PC-9 (cell line): ENCODE measurements around the gene TRPM8.

Experiments
- EZH2 ChIP-seq: fragments of 200-600 bp; sonication (generic); IDR thresholded peaks from 2 replicates; pipeline ENCODE4 v1.8.0; 2017; ENCODE audit warnings: antibody characterized with exemption, low read depth
- TF ChIP-seq, protein P1 (sequence below): fragments of 200-600 bp; sonication (generic); conservative IDR thresholded peaks from 2 replicates; pipeline ENCODE4 v1.6.1; 2017; ENCODE audit warnings: mixed run types, antibody characterized with exemption, mild to moderate bottlenecking, moderate library complexity

DNA sequence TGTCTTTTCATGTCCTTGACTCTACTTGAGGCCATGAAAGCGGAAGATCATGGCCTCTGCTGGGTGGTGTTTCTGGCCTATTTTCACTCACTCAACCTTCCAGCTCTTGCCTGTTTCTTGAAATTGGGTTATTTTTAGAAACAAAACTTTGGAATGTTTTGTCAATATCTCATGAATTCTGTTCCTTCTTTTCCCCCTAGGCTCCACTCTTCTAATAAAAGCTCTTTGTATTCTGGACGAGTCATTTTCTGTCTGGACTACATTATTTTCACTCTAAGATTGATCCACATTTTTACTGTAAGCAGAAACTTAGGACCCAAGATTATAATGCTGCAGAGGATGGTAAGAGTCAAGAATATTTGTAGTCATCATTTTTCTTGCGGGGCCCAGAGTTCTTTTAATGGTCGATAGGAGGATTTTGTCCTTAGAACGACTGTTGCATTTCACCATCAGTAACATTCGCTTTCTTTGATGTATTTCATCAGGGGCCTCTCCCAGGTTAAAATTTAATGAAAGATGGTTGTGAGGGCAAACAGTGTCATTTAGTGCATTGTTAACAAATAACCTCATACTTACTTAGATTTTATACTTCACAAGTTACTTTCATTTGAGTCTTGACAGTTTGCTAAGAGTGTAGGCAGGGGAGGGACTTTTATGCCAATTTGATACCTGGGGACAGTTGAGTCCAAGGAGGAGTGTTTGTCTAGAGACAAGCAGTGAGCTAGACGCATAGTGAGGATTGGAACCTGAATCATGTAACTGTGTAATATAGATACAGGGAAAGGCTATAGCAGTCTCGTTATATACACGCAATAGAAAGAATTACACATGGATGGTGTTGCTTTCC lies 64.6 kb downstream of the TRPM8 start:
- TF ChIP-seq, protein P1, sequence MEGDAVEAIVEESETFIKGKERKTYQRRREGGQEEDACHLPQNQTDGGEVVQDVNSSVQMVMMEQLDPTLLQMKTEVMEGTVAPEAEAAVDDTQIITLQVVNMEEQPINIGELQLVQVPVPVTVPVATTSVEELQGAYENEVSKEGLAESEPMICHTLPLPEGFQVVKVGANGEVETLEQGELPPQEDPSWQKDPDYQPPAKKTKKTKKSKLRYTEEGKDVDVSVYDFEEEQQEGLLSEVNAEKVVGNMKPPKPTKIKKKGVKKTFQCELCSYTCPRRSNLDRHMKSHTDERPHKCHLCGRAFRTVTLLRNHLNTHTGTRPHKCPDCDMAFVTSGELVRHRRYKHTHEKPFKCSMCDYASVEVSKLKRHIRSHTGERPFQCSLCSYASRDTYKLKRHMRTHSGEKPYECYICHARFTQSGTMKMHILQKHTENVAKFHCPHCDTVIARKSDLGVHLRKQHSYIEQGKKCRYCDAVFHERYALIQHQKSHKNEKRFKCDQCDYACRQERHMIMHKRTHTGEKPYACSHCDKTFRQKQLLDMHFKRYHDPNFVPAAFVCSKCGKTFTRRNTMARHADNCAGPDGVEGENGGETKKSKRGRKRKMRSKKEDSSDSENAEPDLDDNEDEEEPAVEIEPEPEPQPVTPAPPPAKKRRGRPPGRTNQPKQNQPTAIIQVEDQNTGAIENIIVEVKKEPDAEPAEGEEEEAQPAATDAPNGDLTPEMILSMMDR = no peak
- TF ChIP-seq EZH2 = no peak
